Type B pancreatic cell (in vitro differentiated cells): ENCODE results near the gene NUMBL. TPM values are rescaled to one million over a fixed set of nuclear protein-coding genes. Genes with fewer than 3 reads are reported as not detected.

Experiments used
- DNase-seq: peaks from one replicate; pipeline ENCODE4 v3.0.0; 2021; ENCODE audit warnings: mixed read lengths; ENCODE audit not compliant: unreplicated experiment; ENCODE audit errors: extremely low spot score
- H3K27ac Mint-ChIP-seq: 2 replicates; pipeline ENCODE4 v1.8.0; 2021; ENCODE audit warnings: mild to moderate bottlenecking, mixed read lengths
- H3K27me3 Mint-ChIP-seq: 2 replicates; pipeline ENCODE4 v1.8.0; 2021; ENCODE audit warnings: mixed read lengths
- H3K36me3 Mint-ChIP-seq: 2 replicates; pipeline ENCODE4 v1.8.0; 2021; ENCODE audit warnings: mixed read lengths
- H3K4me1 Mint-ChIP-seq: one replicate; pipeline ENCODE4 v1.8.0; 2021; ENCODE audit warnings: mixed read lengths; ENCODE audit not compliant: unreplicated experiment
- H3K4me3 Mint-ChIP-seq: 2 replicates; pipeline ENCODE4 v1.8.0; 2021; ENCODE audit warnings: mild to moderate bottlenecking, mixed read lengths
- H3K9me3 Mint-ChIP-seq: 2 replicates; pipeline ENCODE4 v1.8.0; 2021; ENCODE audit warnings: mixed read lengths
- long read RNA-seq: library from polyadenylated mRNA; unstranded; transcript quantifications from one replicate; pipeline ENCODE4 v2.0.0, GENCODE V29; 2020
- total RNA-seq: library from RNA; stranded (reverse); gene quantifications from 2 replicates; pipeline ENCODE4 v1.2.1, GENCODE V29; 2021; ENCODE audit warnings: low replicate concordance
- TF ChIP-seq, protein P1 (sequence below): fragments of 200-600 bp; sonication (generic); conservative IDR thresholded peaks from 2 replicates; pipeline ENCODE4 v1.5.0; 2021; ENCODE audit warnings: antibody characterized with exemption, mild to moderate bottlenecking

The NUMBL gene
- 16.2 and 28.9 TPM in 2 replicates for total RNA-seq
- long read RNA-seq: 0 reads

GRCh38 chr19:40690050-40690692, at the start of gene NUMBL:
Gene NUMBL, minus strand, starts transcription at chr19:40690651. Its CDS starts 168 bp downstream, at chr19:40690483.
- Mint-ChIP-seq H3K27me3 (no peaks in the 10 kb centered on the region), H3K4me3 (peak within 1 kb of the TSS; percentile 95), H3K9me3 (no peaks in the 10 kb centered on the region), H3K36me3 (peaks cover 10% of the 10 kb centered on the region), H3K27ac (peak within 1 kb of the TSS; percentile 95), H3K4me1 (peaks cover 3% of the 10 kb centered on the region)
- TF ChIP-seq, protein P1, sequence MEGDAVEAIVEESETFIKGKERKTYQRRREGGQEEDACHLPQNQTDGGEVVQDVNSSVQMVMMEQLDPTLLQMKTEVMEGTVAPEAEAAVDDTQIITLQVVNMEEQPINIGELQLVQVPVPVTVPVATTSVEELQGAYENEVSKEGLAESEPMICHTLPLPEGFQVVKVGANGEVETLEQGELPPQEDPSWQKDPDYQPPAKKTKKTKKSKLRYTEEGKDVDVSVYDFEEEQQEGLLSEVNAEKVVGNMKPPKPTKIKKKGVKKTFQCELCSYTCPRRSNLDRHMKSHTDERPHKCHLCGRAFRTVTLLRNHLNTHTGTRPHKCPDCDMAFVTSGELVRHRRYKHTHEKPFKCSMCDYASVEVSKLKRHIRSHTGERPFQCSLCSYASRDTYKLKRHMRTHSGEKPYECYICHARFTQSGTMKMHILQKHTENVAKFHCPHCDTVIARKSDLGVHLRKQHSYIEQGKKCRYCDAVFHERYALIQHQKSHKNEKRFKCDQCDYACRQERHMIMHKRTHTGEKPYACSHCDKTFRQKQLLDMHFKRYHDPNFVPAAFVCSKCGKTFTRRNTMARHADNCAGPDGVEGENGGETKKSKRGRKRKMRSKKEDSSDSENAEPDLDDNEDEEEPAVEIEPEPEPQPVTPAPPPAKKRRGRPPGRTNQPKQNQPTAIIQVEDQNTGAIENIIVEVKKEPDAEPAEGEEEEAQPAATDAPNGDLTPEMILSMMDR: no peak
- DNase-seq: no peak

- Mint-ChIP-seq H3K27ac (peak overlapping the region; percentile 55), H3K9me3 (no peaks in the 10 kb centered on the region), H3K4me3 (no peak overlapping the region), H3K27me3 (no peaks in the 10 kb centered on the region), H3K36me3 (peaks cover 12% of the 10 kb centered on the region), H3K4me1 (no peaks in the 10 kb centered on the region)
- no peak for DNase-seq
- TF ChIP-seq, protein P1: no peak
These were observed 48.8 kb upstream of the NUMBL start for GRCh38 chr19:40739030-40739839.

GRCh38 chr19:40737102-40737644, 46.7 kb upstream of the NUMBL start:
- H3K36me3 Mint-ChIP-seq: peaks cover 25% of the 10 kb centered on the region
- no peak overlapping the region for H3K4me3 Mint-ChIP-seq
- DNase-seq: no peak
- no peaks in the 10 kb centered on the region for H3K9me3 Mint-ChIP-seq
- H3K27me3 Mint-ChIP-seq: no peaks in the 10 kb centered on the region
- H3K4me1 Mint-ChIP-seq: no peaks in the 10 kb centered on the region
- TF ChIP-seq, protein P1: no peak
- no peak overlapping the region for H3K27ac Mint-ChIP-seq

DNA sequence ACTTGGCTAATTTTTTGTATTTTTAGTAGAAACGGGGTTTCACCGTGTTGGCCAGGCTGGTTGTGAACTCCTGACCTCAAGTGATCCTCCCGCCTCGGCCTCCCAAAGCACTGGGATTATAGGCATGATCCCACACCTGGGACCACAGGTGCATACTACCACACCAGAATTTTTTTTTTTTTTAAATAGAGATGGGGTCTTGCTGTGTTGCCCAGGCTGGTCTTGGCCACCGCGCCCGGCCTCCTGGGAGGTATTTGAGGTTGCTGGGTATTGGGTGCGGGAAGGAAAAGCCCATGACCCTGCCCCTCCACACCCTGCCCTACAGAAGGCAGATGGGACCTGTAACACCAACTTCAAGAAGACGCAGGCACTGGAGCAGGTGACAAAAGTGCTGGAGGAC, 46.2 kb upstream of the NUMBL start:
- peaks cover 25% of the 10 kb centered on the region for H3K36me3 Mint-ChIP-seq
- H3K4me1 Mint-ChIP-seq: no peaks in the 10 kb centered on the region
- H3K27me3 Mint-ChIP-seq: no peaks in the 10 kb centered on the region
- H3K4me3 Mint-ChIP-seq: no peak overlapping the region
- peak overlapping the region; percentile 93 for H3K27ac Mint-ChIP-seq
- DNase-seq: no peak
- H3K9me3 Mint-ChIP-seq: no peaks in the 10 kb centered on the region
- TF ChIP-seq, protein P1: no peak

DNA sequence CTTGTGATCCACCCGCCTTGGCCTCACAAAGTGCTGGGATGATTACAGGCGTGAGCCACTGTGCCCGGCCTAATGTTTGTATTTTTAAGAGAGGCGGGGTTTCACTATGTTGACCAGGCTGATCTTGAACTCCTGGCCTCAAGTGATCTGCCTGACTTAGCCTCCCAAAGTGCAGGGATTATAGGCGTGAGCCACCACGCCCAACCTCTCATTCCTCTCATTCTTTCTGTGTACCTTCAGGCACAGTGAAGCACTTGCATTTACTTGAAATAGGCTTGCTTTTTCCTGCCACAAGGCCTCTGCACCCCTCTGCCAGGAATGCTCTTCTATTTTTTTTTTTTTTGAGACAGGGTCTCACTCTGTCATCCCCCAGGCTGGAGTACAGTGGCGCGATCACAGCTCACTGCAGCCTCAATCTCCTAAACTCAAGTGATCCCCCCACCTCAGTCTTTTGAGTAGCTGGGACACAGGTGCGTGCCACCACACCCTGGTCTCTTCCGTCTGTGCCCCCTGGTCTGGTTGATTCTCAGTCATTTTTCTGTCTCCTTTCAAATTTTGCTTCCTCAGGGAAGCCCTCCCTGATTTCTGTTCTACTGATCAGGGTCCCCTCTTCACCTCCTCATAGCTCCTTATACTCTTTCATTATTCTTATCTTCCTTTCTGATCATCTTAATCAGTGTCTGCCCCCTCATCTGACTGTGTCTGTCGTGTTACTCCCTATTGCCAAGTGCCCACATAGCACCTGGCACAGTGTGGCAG, 44.7 kb upstream of the NUMBL start:
- TF ChIP-seq, protein P1: no peak
- Mint-ChIP-seq H3K27me3 (no peaks in the 10 kb centered on the region), H3K4me1 (no peaks in the 10 kb centered on the region), H3K9me3 (no peaks in the 10 kb centered on the region), H3K36me3 (peaks cover 34% of the 10 kb centered on the region), H3K4me3 (peak overlapping the region; percentile 44), H3K27ac (peak overlapping the region; percentile 93)
- DNase-seq: no peak
